Head of caudate nucleus (tissue), 42 donors: ENCODE measurements around the gene ARHGEF7.

Experiments used
- DNase-seq, 42 donors: peaks; one replicate each; pipeline versions ENCODE4 v3.0.0 to v3.0.0-alpha.2; 2020 to 2021; ENCODE audit warnings: mixed read lengths in 7 of 42
- intact Hi-C: fragments of 100-400 bp; cut with DNase I; formaldehyde crosslinking; loops from one replicate; pipeline ENCODE4 v1.15.0; 2022

ARHGEF7 gene

GRCh38 chr13:111322001-111322915 is 207.1 kb downstream of the ARHGEF7 start:
- intact Hi-C loops: no loop called here

GRCh38 chr13:111322916-111323331 is 207.8 kb downstream of the ARHGEF7 start:
- intact Hi-C loops: no loop called here
- peak in 1 of 42 donors; percentile 26 for DNase-seq

More at GRCh38 chr13:111322001-111322915, 207.1 kb downstream of the ARHGEF7 start:
- DNase-seq: peak in 2 of 42 donors; percentile 26 to 39

- DNase-seq: peak in 1 of 42 donors; percentile 36
- intact Hi-C loops: no loop called here
Measured at GRCh38 chr13:111323549-111323948, 208.4 kb downstream of the ARHGEF7 start.

GRCh38 chr13:111323950-111324651 is 209.0 kb downstream of the ARHGEF7 start:
- DNase-seq: peak in 2 of 42 donors; percentile 41 to 43
- intact Hi-C loops: no loop called here

GRCh38 chr13:111324736-111325135 is 209.6 kb downstream of the ARHGEF7 start:
- intact Hi-C loops: no loop called here
- DNase-seq: peak in 7 of 42 donors; percentile 35 to 48 (median 41)

- peak in 1 of 42 donors; percentile 34 for DNase-seq
- intact Hi-C loops: no loop called here
Measured at GRCh38 chr13:111325146-111325890, 210.2 kb downstream of the ARHGEF7 start.

GRCh38 chr13:111325941-111326620 is 211.0 kb downstream of the ARHGEF7 start:
- intact Hi-C loops: no loop called here
- DNase-seq: peak in 1 of 42 donors; percentile 21

- intact Hi-C loops: no loop called here
- peak in 1 of 42 donors; percentile 29 for DNase-seq
Measured at GRCh38 chr13:111326621-111326965, 211.5 kb downstream of the ARHGEF7 start.

- intact Hi-C loops: no loop called here
- DNase-seq: peak in 1 of 42 donors; percentile 29
Measured at GRCh38 chr13:111326981-111327642, 212.0 kb downstream of the ARHGEF7 start.

GRCh38 chr13:111327730-111328573 is 212.8 kb downstream of the ARHGEF7 start:
- peak in 1 of 42 donors; percentile 30 for DNase-seq
- intact Hi-C loops: no loop called here

- peak in 1 of 42 donors; percentile 17 for DNase-seq
- intact Hi-C loops: no loop called here
Measured at GRCh38 chr13:111328574-111329410, 213.7 kb downstream of the ARHGEF7 start.

GRCh38 chr13:111329641-111330040 is 214.5 kb downstream of the ARHGEF7 start:
- DNase-seq: peak in 1 of 42 donors; percentile 7
- intact Hi-C loops: no loop called here

GRCh38 chr13:111330066-111330610 is 215.0 kb downstream of the ARHGEF7 start:
- intact Hi-C loops: no loop called here
- DNase-seq: peak in 1 of 42 donors; percentile 31

GRCh38 chr13:111335298-111335697 is 220.2 kb downstream of the ARHGEF7 start:
- intact Hi-C loops: no loop called here
- peak in 3 of 42 donors; percentile 11 to 36 (median 22) for DNase-seq

- intact Hi-C loops: no loop called here
- DNase-seq: no peak
Measured at GRCh38 chr13:111336666-111337065, 221.6 kb downstream of the ARHGEF7 start.

- peak in 2 of 42 donors; percentile 4 to 5 for DNase-seq
- intact Hi-C loops: no loop called here
Measured at GRCh38 chr13:111337206-111337605, 222.1 kb downstream of the ARHGEF7 start.
